Measurements from ENCODE around the gene CCRL2.

- no peak for TF ChIP-seq YY1 (IDR thresholded peaks at IDR 0.05; ENCODE audit: insufficient read depth, insufficient read length)
- no peak for TF ChIP-seq ZNF274 (IDR thresholded peaks at IDR 0.05; ENCODE audit: low read depth, low read length)
Measured at GRCh38 chr3:46453526-46454208, 46.6 kb downstream of the CCRL2 start.

All from NT2/D1 (cell line).